WERI-Rb-1 (cell line): ENCODE data around the gene OR51V1.

Source experiments
- DNase-seq: peaks from one replicate; pipeline ENCODE4 v3.0.0-alpha.2; 2020
- H3K27ac ChIP-seq: fragments of 250-450 bp; sonication (Bioruptor Pico); 2 replicates; pipeline ENCODE4 v1.5.1; 2020; ENCODE audit warnings: mild to moderate bottlenecking, moderate library complexity
- H3K27me3 ChIP-seq: fragments of 250-450 bp; sonication (Bioruptor Pico); 2 replicates; pipeline ENCODE4 v1.5.1; 2021; ENCODE audit warnings: mild to moderate bottlenecking, low read depth, moderate library complexity; ENCODE audit not compliant: insufficient read depth, severe bottlenecking
- H3K36me3 ChIP-seq: fragments of 250-450 bp; sonication (Bioruptor Pico); 2 replicates; pipeline ENCODE4 v1.5.1; 2020; ENCODE audit warnings: mild to moderate bottlenecking, moderate library complexity
- H3K4me3 ChIP-seq: 2 replicates; pipeline ENCODE4 v1.5.1; 2011; ENCODE audit warnings: low read depth, mild to moderate bottlenecking, control low read depth, low read length
- H3K9me3 ChIP-seq: fragments of 250-450 bp; sonication (Bioruptor Pico); 2 replicates; pipeline ENCODE4 v1.5.1; 2021; ENCODE audit warnings: mild to moderate bottlenecking, moderate library complexity; ENCODE audit not compliant: severe bottlenecking
- CTCF ChIP-seq: IDR thresholded peaks from 2 replicates; pipeline ENCODE4 v1.5.1; 2011; ENCODE audit warnings: low read depth, mild to moderate bottlenecking, control low read depth, inconsistent platforms, low read length

OR51V1 gene

GRCh38 chr11:5159806-5160205 is 40.7 kb downstream of the OR51V1 start:
- TF ChIP-seq CTCF = no peak
- no peak overlapping the region for H3K27ac ChIP-seq
- no peak for DNase-seq
- H3K36me3 ChIP-seq = no peaks in the 10 kb centered on the region
- H3K27me3 ChIP-seq = peaks cover 31% of the 10 kb centered on the region
- H3K4me3 ChIP-seq = no peak overlapping the region
- no peaks in the 10 kb centered on the region for H3K9me3 ChIP-seq

- H3K9me3 ChIP-seq = no peaks in the 10 kb centered on the region
- no peak for TF ChIP-seq CTCF
Observed at GRCh38 chr11:5154657-5155056, 45.8 kb downstream of the OR51V1 start, which contains the start of gene OR52A1. TSS of gene OR52A1 (minus strand) at chr11:5154757. CDS start at chr11:5152369, 2,388 bp downstream.

GRCh38 chr11:5153574-5154431 is 46.7 kb downstream of the OR51V1 start:
- no peaks in the 10 kb centered on the region for H3K36me3 ChIP-seq
- H3K27me3 ChIP-seq = peaks cover 52% of the 10 kb centered on the region
- H3K27ac ChIP-seq = no peak overlapping the region
- DNase-seq = no peak
- H3K4me3 ChIP-seq = no peak overlapping the region
- H3K9me3 ChIP-seq = no peaks in the 10 kb centered on the region
- TF ChIP-seq CTCF = no peak

More at GRCh38 chr11:5154657-5155056, 45.8 kb downstream of the OR51V1 start, which contains the start of gene OR52A1:
- H3K27ac ChIP-seq = no peak within 1 kb of the TSS
- no peaks in the 10 kb centered on the region for H3K36me3 ChIP-seq
- H3K27me3 ChIP-seq = peaks cover 51% of the 10 kb centered on the region
- no peak for DNase-seq
- no peak within 1 kb of the TSS for H3K4me3 ChIP-seq

GRCh38 chr11:5151713-5152153 is 48.7 kb downstream of the OR51V1 start:
- Histone ChIP-seq H3K4me3 (no peak overlapping the region), H3K27ac (no peak overlapping the region), H3K9me3 (no peaks in the 10 kb centered on the region), H3K27me3 (peaks cover 52% of the 10 kb centered on the region), H3K36me3 (no peaks in the 10 kb centered on the region)
- TF ChIP-seq CTCF = no peak
- no peak for DNase-seq
